K562 (cell line): ENCODE results near the gene RBBP4. TPM values are rescaled to one million over a fixed set of nuclear protein-coding genes. Genes with fewer than 3 reads are reported as not detected.

Source experiments
- BHLHE40 ChIP-seq: IDR thresholded peaks from 2 replicates; pipeline ENCODE4 v1.6.1; 2011; ENCODE audit warnings: low read length, improper control_type of control experiment
- CCNT2 ChIP-seq: IDR thresholded peaks from 2 replicates; pipeline ENCODE4 v1.6.1; 2011; ENCODE audit warnings: borderline replicate concordance, low read depth, mild to moderate bottlenecking, moderate library complexity, mixed read lengths, low read length; ENCODE audit not compliant: insufficient read length; ENCODE audit errors: extremely low read depth
- CREB1 ChIP-seq, 2 experiments: sonication (generic) in 1 of 2; formaldehyde crosslinking in 1 of 2; IDR thresholded peaks; 2 replicates each; pipeline versions ENCODE4 v1.6.1 to v1.8.0; 2012 to 2022; ENCODE audit warnings: inconsistent platforms in 1 of 2, mild to moderate bottlenecking in 1 of 2, missing genetic modification reagents in 1 of 2, moderate library complexity in 1 of 2
- HCFC1 ChIP-seq: IDR thresholded peaks from 2 replicates; pipeline ENCODE4 v1.6.1; 2012; ENCODE audit warnings: low read depth, low read length, improper control_type of control experiment
- HNRNPK ChIP-seq: fragments of 200-400 bp; formaldehyde crosslinking; IDR thresholded peaks from one replicate; pipeline ENCODE4 v1.6.1; 2018; ENCODE audit warnings: mild to moderate bottlenecking, low read depth, low read length; ENCODE audit not compliant: poor library complexity, severe bottlenecking
- KAT7 ChIP-seq: sonication (generic); formaldehyde crosslinking; IDR thresholded peaks from 2 replicates; pipeline ENCODE4 v1.8.0; 2022; ENCODE audit warnings: missing genetic modification reagents, mild to moderate bottlenecking, borderline replicate concordance
- NCOR1 ChIP-seq: fragments of 450-650 bp; IDR thresholded peaks from 2 replicates; pipeline ENCODE4 v1.6.1; 2016; ENCODE audit warnings: mild to moderate bottlenecking, moderate library complexity
- NFIC ChIP-seq: fragments of 450-650 bp; IDR thresholded peaks from 2 replicates; pipeline ENCODE4 v1.6.1; 2017; ENCODE audit warnings: mild to moderate bottlenecking, inconsistent platforms
- POLR2A ChIP-seq: fragments of 450-650 bp; conservative IDR thresholded peaks from 2 replicates; pipeline ENCODE4 v1.6.1; 2016
- RBFOX2 ChIP-seq: fragments of 200-400 bp; formaldehyde crosslinking; IDR thresholded peaks from 2 replicates; pipeline ENCODE4 v1.6.1; 2017; ENCODE audit warnings: low read depth, mild to moderate bottlenecking, low read length, moderate library complexity
- RBM25 ChIP-seq: fragments of 200-400 bp; formaldehyde crosslinking; IDR thresholded peaks from 2 replicates; pipeline ENCODE4 v1.6.1; 2018; ENCODE audit warnings: low read length, low read depth, moderate library complexity; ENCODE audit not compliant: severe bottlenecking
- SP2 ChIP-seq: IDR thresholded peaks from 2 replicates; pipeline ENCODE4 v1.6.1; 2011; ENCODE audit warnings: mild to moderate bottlenecking, low read depth, low read length, moderate library complexity; ENCODE audit not compliant: poor library complexity, severe bottlenecking; ENCODE audit errors: extremely low read depth
- TAF7 ChIP-seq: fragments of 450-650 bp; IDR thresholded peaks from 2 replicates; pipeline ENCODE4 v1.6.1; 2016; ENCODE audit warnings: missing genetic modification characterization, missing compliant biosample characterization
- TOE1 ChIP-seq, 2 experiments: fragments of 450-650 bp in 1 of 2; sonication (generic) in 1 of 2; formaldehyde crosslinking in 1 of 2; IDR thresholded peaks; 2 replicates each; pipeline versions ENCODE4 v1.7.1 to v1.8.0; 2016 to 2022; ENCODE audit warnings: borderline replicate concordance in 2 of 2, mild to moderate bottlenecking in 2 of 2, antibody characterized with exemption in 1 of 2, inconsistent platforms in 1 of 2, low read depth in 1 of 2, missing genetic modification reagents in 1 of 2, moderate library complexity in 1 of 2
- ZKSCAN8 ChIP-seq: fragments of 200-800 bp; sonication (Bioruptor generic); IDR thresholded peaks from 2 replicates; pipeline ENCODE4 v1.6.1; 2016; ENCODE audit warnings: missing genetic modification characterization, missing compliant biosample characterization
- ZNF121 ChIP-seq: sonication (generic); formaldehyde crosslinking; conservative IDR thresholded peaks from 2 replicates; pipeline ENCODE4 v1.8.0; 2022; ENCODE audit warnings: missing genetic modification reagents
- ZNF232 ChIP-seq: sonication (generic); formaldehyde crosslinking; IDR thresholded peaks from 2 replicates; pipeline ENCODE4 v1.8.0; 2022; ENCODE audit warnings: mild to moderate bottlenecking, missing genetic modification reagents
- ZNF347 ChIP-seq: fragments of 450-650 bp; formaldehyde crosslinking; IDR thresholded peaks from 2 replicates; pipeline ENCODE4 v1.4.0; 2020; ENCODE audit warnings: low read depth, mild to moderate bottlenecking, moderate library complexity
- ZNF384 ChIP-seq: IDR thresholded peaks from 2 replicates; pipeline ENCODE4 v1.6.1; 2012; ENCODE audit warnings: low read depth, low read length, improper control_type of control experiment
- ZNF639 ChIP-seq, 2 experiments: fragments of 200-800 bp in 1 of 2; sonication (Bioruptor generic) in 1 of 2; sonication (generic) in 1 of 2; formaldehyde crosslinking in 1 of 2; IDR thresholded peaks in 1 of 2; conservative IDR thresholded peaks in 1 of 2; 2 replicates each; pipeline versions ENCODE4 v1.5.0 to v1.6.1; 2016 to 2020; ENCODE audit warnings: missing compliant biosample characterization in 1 of 2, missing genetic modification characterization in 1 of 2, missing genetic modification reagents in 1 of 2
- ZNF655 ChIP-seq: fragments of 250-450 bp; sonication (Bioruptor Pico); IDR thresholded peaks from 2 replicates; pipeline ENCODE4 v1.5.0; 2021
- polyA plus RNA-seq, 8 experiments: library from polyadenylated mRNA; depleted of rRNA in 4 of 8; stranded (reverse) in 5 of 8; unstranded in 3 of 8; fragments of >200 nt; fragmentation: Nextera tagmentation in 2 of 8; fragmentation: Illumina TruSeq in 1 of 8; extraction: Ambion mirVana in 2 of 8; extraction: Trizol in 1 of 8; gene quantifications; 2 replicates each; pipeline versions ENCODE4 v1.2.1 to v1.2.3, GENCODE V29; 2011 to 2014; ENCODE audit warnings: inconsistent platforms in 1 of 8, missing spikeins in 1 of 8
- total RNA-seq, 7 experiments: library from RNA; depleted of rRNA in 6 of 7; stranded (reverse); fragments of >200 nt in 6 of 7; fragmentation: Illumina TruSeq in 2 of 7; extraction: Trizol in 2 of 7; gene quantifications; 2 replicates each; pipeline versions ENCODE4 v1.2.1 to v1.2.3, GENCODE V29; 2011 to 2021; ENCODE audit warnings: low replicate concordance in 1 of 7
- TF ChIP-seq, protein P1 (sequence below): sonication (generic); formaldehyde crosslinking; IDR thresholded peaks from 2 replicates; pipeline ENCODE4 v1.9.0; 2022; ENCODE audit warnings: mild to moderate bottlenecking, missing genetic modification reagents
- TF ChIP-seq, protein P2 (sequence below): fragments of 250-450 bp; sonication (Bioruptor Pico); IDR thresholded peaks from 2 replicates; pipeline ENCODE4 v1.8.0; 2021; ENCODE audit warnings: borderline replicate concordance, mild to moderate bottlenecking, moderate library complexity; ENCODE audit not compliant: poor library complexity, severe bottlenecking

RBBP4 gene
- total and polyA plus RNA-seq, 9 of the 15 experiments (the other 6 are each of a cell fraction or from before 2014, with no cell fraction given): 185 to 409 (median 259) TPM

GRCh38 chr1:32702599-32703478, 51.8 kb downstream of the RBBP4 start, which contains the start of gene SYNC (continued):
- TF ChIP-seq ZNF121 (peak; percentile 67), HCFC1 (0 out of 2 replicates have a peak, but pooled peaks have one; percentile 3), RBM25 (peak; percentile 26), TAF7 (tag) (no peak), CREB1 (IDR thresholded peaks at IDR 0.05) (peak; percentile 40; the same call in 1 of the 2 replicates), CREB1 (CRISPR knock-in tag; IDR thresholded peaks at IDR 0.05) (no peak; the same call in 1 of the 2 replicates), RBFOX2 (peak; percentile 54), POLR2A (peak; percentile 61), HNRNPK (no peak), ZKSCAN8 (no peak), KAT7 (no peak), TOE1 (IDR thresholded peaks at IDR 0.05; ENCODE audit: borderline replicate concordance) (0 out of 2 replicates have a peak, but pooled peaks have one; percentile 32), TOE1 (CRISPR knock-in tag; IDR thresholded peaks at IDR 0.05; ENCODE audit: borderline replicate concordance, low read depth) (no peak), SP2 (no peak), NCOR1 (no peak), ZNF655 (CRISPR knock-in tag) (no peak), ZNF639 (CRISPR knock-in tag; conservative IDR thresholded peaks at IDR 0.05 in 1 of 2, IDR thresholded peaks at IDR 0.05 in 1 of 2) (no peak), CCNT2 (peak; percentile 42), ZNF384 (no peak), ZNF232 (no peak), BHLHE40 (no peak; the same call in 1 of the 2 replicates), ZNF347 (CRISPR knock-in tag) (no peak), NFIC (0 out of 2 replicates have a peak, but pooled peaks have one; percentile 28)
- TF ChIP-seq, protein P1, sequence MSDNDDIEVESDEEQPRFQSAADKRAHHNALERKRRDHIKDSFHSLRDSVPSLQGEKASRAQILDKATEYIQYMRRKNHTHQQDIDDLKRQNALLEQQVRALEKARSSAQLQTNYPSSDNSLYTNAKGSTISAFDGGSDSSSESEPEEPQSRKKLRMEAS (CRISPR knock-in tag): 0 out of 2 replicates have a peak, but pooled peaks have one; percentile 25
- TF ChIP-seq, protein P2, sequence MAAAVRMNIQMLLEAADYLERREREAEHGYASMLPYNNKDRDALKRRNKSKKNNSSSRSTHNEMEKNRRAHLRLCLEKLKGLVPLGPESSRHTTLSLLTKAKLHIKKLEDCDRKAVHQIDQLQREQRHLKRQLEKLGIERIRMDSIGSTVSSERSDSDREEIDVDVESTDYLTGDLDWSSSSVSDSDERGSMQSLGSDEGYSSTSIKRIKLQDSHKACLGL (CRISPR knock-in tag): no peak
